ENCODE results near the gene ATP8B1. TPM values are rescaled to one million over a fixed set of nuclear protein-coding genes. Genes with fewer than 3 reads are reported as not detected.

ATP8B1 gene
- total RNA-seq, 1 donor from 2014 or later = 0.16 TPM

GRCh38 chr18:57618910-57619309, 184.2 kb downstream of the ATP8B1 start:
- peaks cover 9% of the 10 kb centered on the region for H3K4me1 Mint-ChIP-seq (ENCODE audit: low read depth)
- no peaks in the 10 kb centered on the region for H3K27me3 Mint-ChIP-seq (ENCODE audit: insufficient read depth)
- H3K9me3 Mint-ChIP-seq = no peaks in the 10 kb centered on the region
- H3K36me3 Mint-ChIP-seq (ENCODE audit: low read depth) = peaks cover 23% of the 10 kb centered on the region
- no peak overlapping the region for H3K4me3 Mint-ChIP-seq
- DNase-seq (ENCODE audit: low spot score) = no peak
- H3K27ac Mint-ChIP-seq = no peak overlapping the region
- intact Hi-C loops (cut with micrococcal nuclease) = no loop called here

GRCh38 chr18:57603871-57604270, 199.2 kb downstream of the ATP8B1 start:
- H3K4me1 Mint-ChIP-seq (ENCODE audit: low read depth) = no peaks in the 10 kb centered on the region
- H3K36me3 Mint-ChIP-seq (ENCODE audit: low read depth) = peaks cover 55% of the 10 kb centered on the region
- no peak overlapping the region for H3K4me3 Mint-ChIP-seq
- H3K27ac Mint-ChIP-seq = no peak overlapping the region
- intact Hi-C loops (cut with micrococcal nuclease) = no loop called here
- no peaks in the 10 kb centered on the region for H3K27me3 Mint-ChIP-seq (ENCODE audit: insufficient read depth)
- DNase-seq (ENCODE audit: low spot score) = no peak
- no peaks in the 10 kb centered on the region for H3K9me3 Mint-ChIP-seq

Other genes with a start within 250 kb of the ATP8B1 start
- 21.7 and 23.5 TPM in 2 replicates for gene FECH, start 216.6 kb downstream of the ATP8B1 start, total RNA-seq
- 121 and 133 TPM in 2 replicates for gene NARS1, start 181.5 kb downstream of the ATP8B1 start, total RNA-seq
- gene NEDD4L, start 240.9 kb upstream of the ATP8B1 start, total RNA-seq = 3.4 and 3.8 TPM in 2 replicates

Measured in activated T-helper 1 cell treated with anti-CD3 and anti-CD28 coated beads, Interleukin-12 subunit alpha, Interleukin-12 subunit beta, Interleukin-2, Interleukin-4 antibody, amounts not matched to agents 30 ng/mL and 10 ng/mL and 1 ng/mL, durations not matched to agents 14 hours and 24 hours and 36 hours (primary cell).